Measurements from ENCODE around the gene SFXN2. TPM values are rescaled to one million over a fixed set of nuclear protein-coding genes. Genes with fewer than 3 reads are reported as not detected.

Gene SFXN2
- total RNA-seq, 1 donor from 2014 or later = 36.8 TPM

GRCh38 chr10:102763037-102763607 is 48.7 kb downstream of the SFXN2 start:
- DNase-seq (ENCODE audit: low spot score in 2 of 2, unreplicated experiment in 2 of 2) = no peak

DNA sequence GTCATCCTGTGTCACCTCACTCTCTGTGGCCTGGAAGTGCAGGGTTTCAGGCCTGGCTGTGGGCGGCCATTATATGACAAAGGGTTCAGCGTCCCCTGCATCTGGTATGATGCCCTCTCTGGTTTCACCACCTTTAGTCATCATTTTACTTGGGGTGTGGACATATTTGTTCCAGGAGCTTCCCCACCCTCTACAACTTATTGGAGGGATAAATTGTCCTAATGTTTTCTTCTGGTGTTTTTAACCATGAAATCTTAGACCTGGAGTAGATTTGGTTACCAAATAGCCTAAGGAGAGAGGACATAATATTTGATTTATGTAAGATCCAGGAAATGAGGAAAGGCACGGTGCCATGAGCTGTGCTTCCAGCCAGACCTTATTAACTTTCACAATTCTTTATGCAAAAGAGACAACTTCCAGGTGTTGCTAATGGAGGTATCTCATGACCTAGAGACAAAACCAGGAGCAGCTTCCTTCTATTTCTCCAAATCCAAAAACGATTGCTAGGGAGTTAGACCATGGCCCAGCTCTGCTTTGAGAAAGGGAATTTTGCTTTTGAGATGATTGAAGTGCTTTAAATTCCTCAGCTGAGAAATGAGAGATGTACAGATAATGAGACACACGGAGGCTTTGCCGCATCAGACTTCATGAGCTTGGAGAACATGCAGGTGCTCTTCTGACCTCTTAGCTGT is 50.2 kb downstream of the SFXN2 start:
- H3K27ac Mint-ChIP-seq = peak overlapping the region; percentile 96
- DNase-seq (ENCODE audit: low spot score in 2 of 2, unreplicated experiment in 2 of 2) = no peak
- H3K9me3 Mint-ChIP-seq = no peaks in the 10 kb centered on the region
- H3K36me3 Mint-ChIP-seq = no peaks in the 10 kb centered on the region
- H3K4me1 Mint-ChIP-seq = peaks cover 65% of the 10 kb centered on the region
- TF ChIP-seq, protein P1, sequence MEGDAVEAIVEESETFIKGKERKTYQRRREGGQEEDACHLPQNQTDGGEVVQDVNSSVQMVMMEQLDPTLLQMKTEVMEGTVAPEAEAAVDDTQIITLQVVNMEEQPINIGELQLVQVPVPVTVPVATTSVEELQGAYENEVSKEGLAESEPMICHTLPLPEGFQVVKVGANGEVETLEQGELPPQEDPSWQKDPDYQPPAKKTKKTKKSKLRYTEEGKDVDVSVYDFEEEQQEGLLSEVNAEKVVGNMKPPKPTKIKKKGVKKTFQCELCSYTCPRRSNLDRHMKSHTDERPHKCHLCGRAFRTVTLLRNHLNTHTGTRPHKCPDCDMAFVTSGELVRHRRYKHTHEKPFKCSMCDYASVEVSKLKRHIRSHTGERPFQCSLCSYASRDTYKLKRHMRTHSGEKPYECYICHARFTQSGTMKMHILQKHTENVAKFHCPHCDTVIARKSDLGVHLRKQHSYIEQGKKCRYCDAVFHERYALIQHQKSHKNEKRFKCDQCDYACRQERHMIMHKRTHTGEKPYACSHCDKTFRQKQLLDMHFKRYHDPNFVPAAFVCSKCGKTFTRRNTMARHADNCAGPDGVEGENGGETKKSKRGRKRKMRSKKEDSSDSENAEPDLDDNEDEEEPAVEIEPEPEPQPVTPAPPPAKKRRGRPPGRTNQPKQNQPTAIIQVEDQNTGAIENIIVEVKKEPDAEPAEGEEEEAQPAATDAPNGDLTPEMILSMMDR (IDR thresholded peaks at IDR 0.05; ENCODE audit: unreplicated experiment) = no peak
- H3K4me3 Mint-ChIP-seq = no peak overlapping the region
- H3K27me3 Mint-ChIP-seq (ENCODE audit: low read depth) = no peaks in the 10 kb centered on the region

More at GRCh38 chr10:102763037-102763607, 48.7 kb downstream of the SFXN2 start:
- H3K27me3 Mint-ChIP-seq (ENCODE audit: low read depth) = no peaks in the 10 kb centered on the region
- H3K36me3 Mint-ChIP-seq = no peaks in the 10 kb centered on the region
- no peak overlapping the region for H3K4me3 Mint-ChIP-seq
- no peaks in the 10 kb centered on the region for H3K9me3 Mint-ChIP-seq
- TF ChIP-seq, protein P1 (IDR thresholded peaks at IDR 0.05; ENCODE audit: unreplicated experiment) = no peak
- peak overlapping the region; percentile 96 for H3K27ac Mint-ChIP-seq
- peaks cover 72% of the 10 kb centered on the region for H3K4me1 Mint-ChIP-seq

DNA sequence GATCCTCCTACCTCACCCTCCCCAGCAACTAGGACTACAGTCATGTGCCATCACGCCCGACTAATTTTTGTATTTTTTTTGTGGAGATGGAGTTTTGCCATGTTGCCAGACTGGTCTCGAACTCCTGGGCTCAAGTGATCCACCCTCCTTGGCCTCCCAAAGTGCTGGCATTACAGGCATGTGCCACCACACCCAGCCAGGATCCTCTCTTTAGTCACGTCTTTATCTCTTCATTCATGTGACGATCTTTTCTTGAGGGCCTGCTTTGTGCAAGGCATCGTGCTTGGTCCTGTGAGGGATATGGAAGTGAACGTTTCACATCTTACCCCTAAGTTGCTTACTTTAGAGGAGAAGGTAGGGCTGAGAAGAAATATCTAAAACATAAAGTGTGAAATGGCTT is 50.9 kb downstream of the SFXN2 start:
- Mint-ChIP-seq H3K4me1 (peaks cover 72% of the 10 kb centered on the region), H3K9me3 (no peaks in the 10 kb centered on the region), H3K27me3 (ENCODE audit: low read depth) (no peaks in the 10 kb centered on the region), H3K36me3 (no peaks in the 10 kb centered on the region), H3K27ac (peak overlapping the region; percentile 96), H3K4me3 (no peak overlapping the region)
- no peak for DNase-seq (ENCODE audit: low spot score in 2 of 2, unreplicated experiment in 2 of 2)
- TF ChIP-seq, protein P1 (IDR thresholded peaks at IDR 0.05; ENCODE audit: unreplicated experiment) = no peak

GRCh38 chr10:102767428-102768160 is 53.2 kb downstream of the SFXN2 start:
- TF ChIP-seq, protein P1 (IDR thresholded peaks at IDR 0.05; ENCODE audit: unreplicated experiment) = no peak
- Mint-ChIP-seq H3K36me3 (no peaks in the 10 kb centered on the region), H3K27ac (peak overlapping the region; percentile 84), H3K9me3 (no peaks in the 10 kb centered on the region), H3K27me3 (ENCODE audit: low read depth) (no peaks in the 10 kb centered on the region), H3K4me1 (peaks cover 68% of the 10 kb centered on the region), H3K4me3 (no peak overlapping the region)
- DNase-seq (ENCODE audit: low spot score in 2 of 2, unreplicated experiment in 2 of 2) = no peak

DNA sequence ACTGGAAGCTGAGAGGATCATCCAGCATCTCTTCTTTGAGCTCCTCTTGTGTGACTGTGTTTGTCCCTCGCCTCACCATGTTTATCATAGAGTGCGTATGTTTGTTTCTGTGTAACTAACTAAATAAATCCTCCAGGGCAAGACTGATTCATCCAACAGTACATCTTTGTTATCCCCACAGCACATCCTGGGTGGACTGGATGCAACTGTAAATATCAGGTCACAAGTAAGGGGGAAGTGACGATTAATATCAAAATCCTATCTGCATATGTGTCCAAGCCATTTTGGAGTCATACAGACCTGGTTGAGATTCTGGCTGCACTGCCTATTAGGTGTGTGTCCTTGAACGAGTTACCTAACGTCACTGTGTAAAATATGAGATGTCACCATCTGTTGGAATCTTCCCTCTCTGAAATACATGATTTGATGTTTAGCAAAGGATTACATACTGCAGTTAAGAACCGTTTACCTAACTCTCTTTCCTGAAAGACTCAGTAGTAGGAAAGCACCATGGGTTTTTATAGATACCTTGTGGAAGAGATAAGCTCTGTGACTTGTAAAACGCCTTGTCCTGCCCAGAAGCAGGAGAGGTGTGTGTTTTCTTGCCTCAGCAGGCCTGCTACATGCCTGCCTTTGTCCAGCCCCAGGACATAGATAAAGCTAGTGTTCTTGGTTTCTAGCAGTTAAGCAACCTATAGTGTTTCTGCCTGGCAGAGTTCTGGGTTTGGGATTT is 55.1 kb downstream of the SFXN2 start:
- H3K4me3 Mint-ChIP-seq = no peak overlapping the region
- DNase-seq (ENCODE audit: low spot score in 2 of 2, unreplicated experiment in 2 of 2) = no peak
- peak overlapping the region; percentile 86 for H3K27ac Mint-ChIP-seq
- H3K9me3 Mint-ChIP-seq = no peaks in the 10 kb centered on the region
- TF ChIP-seq, protein P1 (IDR thresholded peaks at IDR 0.05; ENCODE audit: unreplicated experiment) = no peak
- H3K4me1 Mint-ChIP-seq = peaks cover 67% of the 10 kb centered on the region
- H3K27me3 Mint-ChIP-seq (ENCODE audit: low read depth) = no peaks in the 10 kb centered on the region
- no peaks in the 10 kb centered on the region for H3K36me3 Mint-ChIP-seq
